HG03066 (cell line): Measurements from ENCODE around the gene FCN1.

ENCODE experiments used
- ATAC-seq: cut with Tn5 transposase; IDR thresholded peaks from one replicate; pipeline ENCODE4 v1.9.1; 2021; ENCODE audit warnings: low read depth; ENCODE audit not compliant: unreplicated experiment

The FCN1 gene

DNA sequence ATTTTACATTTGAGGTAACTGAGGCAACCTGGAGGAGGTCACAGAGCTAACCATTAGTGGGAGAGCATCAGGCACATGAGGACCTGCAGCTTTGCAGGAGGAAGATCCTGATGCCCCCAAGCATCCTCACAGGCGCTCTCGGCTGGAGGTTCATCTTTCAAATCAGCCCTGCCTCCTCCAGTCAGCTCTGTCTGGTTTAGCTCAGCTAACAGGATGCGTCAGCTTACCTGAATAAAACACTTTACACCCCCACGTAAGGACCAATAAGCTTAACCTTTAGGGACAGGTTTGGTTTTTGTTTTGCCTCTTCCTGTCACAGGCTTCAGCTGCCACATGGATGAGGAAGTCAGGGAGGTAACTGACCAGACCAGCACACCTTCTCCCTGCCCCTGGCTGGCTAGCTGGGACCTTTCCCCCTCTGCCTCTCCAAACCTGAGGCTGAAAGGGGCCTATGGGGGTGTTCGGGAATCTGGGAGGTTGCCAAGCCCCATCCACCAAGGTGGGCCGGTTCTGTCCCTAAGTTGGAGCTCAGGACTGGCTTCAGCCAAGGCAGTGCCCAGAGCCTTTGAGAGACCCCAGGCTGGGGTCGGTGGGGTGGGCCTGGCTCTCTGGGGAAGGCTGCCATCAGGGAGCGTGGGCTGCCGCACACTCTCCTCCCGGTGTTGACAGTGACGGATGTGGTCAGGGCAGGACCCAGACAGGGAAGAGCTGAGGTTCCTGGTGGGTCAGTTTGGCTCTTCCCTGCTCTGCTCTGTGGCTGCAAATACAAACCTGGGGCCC, 20.0 kb upstream of the FCN1 start:
- ATAC-seq: no peak

DNA sequence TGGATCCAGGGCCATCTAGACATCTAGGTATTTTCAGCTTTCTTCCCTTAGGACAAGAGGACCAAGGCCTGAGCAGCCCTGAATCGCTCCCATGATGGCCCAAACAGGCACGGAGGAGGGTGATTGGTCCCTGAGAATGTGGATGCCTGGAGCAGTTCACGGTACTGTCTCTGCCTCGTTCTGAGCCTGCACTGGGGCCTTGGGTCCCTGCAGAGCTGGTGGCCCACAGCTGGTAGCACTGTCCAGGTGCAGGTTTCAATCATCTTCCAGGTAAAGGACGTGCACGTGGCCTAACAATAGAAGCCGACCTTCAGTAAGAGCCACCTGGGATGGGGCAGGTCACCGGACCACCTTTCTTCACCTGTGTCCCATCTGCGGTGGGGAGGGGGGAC, 19.4 kb upstream of the FCN1 start:
- ATAC-seq: no peak

DNA sequence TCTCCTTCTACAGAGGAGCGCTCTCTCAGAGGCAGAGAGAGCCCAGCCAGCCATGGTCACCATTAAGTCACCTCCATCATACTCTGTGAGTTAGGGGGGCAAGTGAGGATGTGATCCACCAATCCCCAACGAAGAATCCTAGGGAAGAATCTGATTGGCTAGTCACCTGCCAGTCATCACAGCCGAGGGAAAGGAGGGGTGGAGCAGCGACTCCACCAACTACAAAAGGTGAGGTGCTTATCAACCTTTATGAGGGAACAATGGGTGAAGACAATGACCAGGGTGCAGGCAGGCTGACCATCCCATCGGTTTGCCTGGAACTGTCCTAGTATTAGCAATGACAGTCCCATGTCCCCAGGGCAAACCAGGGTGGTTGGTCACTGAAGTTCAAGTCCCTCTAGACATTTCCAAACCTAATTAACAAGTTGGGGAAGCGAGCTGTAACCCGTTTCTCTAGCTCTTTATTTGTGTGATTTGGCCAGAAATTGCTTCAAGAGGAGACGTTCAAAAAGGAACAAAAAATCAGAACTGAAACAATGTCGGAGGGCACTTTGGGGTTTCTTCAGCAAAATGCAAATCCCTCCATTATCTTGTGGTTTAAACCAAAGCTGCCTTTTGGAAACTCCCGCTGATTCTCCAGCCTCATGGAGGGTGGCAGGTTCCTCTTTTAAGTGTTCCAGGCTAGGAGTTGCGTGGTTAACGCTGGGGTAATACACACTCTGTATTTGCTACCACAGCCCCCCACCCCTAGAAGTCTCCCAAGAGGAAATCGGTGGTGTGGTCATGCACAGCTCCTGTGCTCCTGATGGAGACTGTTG, 18.8 kb upstream of the FCN1 start:
- no peak for ATAC-seq

DNA sequence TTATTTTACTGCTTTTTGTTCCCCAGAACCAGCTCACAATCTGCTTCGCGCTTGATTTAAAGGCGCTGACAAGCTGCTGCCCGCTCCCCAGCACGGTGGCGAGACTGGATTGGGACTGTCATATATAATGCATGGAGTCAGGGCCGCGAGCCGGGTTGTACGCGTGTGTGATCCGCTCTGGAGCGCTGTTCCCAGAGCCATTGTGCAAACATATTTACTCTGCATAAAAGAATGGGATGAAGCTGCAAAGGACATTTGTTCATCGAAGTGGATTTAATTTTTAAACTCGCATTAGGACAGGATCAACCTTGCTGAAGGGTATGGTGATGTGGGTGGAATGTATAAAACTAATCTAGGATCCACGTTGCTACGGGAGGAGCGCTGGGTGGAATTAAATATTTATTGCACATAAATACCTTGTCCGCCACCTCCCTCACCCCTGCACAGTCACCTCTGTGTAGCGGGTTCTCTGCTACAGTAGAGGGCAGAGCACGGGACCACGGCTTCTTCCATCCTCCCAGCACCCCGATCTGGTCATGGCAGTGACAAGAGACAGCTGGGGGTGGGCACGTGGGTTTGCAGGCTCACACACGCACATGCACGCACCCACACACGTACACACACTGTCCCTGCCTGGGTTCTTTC, 18.1 kb upstream of the FCN1 start:
- no peak for ATAC-seq

DNA sequence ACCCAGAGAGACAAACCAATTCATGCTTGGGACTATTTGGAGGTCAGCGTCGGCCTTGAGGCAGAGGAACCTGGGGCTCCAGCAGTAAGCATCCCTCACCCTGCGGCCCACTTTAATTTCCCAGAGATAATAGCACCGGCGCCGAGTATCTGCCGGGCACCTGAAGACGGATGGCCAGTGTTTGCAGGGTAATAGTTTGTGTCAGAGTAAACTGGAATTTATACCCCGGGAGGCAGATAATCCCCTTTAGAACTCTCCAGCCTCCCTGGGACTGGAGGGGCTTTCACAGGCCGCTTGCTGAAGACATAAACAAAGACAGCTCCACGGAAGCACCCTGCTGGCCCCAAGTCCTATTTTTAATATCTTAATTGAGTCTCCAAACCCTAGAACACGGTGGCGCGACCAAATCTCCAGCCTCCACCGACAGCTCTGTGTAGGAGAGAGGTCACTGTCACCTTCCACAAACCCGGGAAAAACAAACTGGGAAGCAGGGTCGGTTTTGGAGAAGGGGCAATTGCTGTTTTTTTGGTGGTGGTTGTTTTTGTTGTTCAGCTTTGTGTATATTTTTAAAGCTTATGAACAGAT, 17.4 kb upstream of the FCN1 start:
- ATAC-seq: no peak

DNA sequence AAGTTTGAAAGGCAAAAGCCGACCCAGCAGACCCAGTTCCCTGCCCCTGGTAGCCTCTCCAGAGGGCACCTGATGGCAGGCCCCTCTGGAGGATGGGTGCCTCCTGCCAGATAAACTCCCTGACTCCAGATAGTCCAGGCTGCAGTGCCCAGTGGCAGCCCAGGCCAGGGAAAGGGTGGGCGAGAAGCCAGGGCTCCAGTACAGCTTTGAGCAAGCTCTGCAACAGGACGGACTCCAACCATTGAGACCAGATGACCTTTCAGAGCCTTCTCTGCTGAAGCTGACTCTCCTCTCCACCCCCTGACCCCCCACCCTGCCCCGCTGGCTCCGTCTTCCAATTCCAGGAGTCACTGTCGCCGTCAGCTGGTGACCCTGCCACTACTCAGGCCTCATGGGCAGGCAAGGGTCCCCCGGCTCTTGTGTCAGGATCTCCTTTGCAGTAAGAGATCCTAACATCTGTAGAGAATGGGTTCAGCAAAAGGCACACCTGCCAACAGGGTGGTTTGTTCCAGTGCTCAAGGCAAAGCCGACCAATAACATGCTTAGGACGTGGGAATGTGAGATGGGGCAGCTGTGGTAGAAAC, 15.5 kb upstream of the FCN1 start:
- ATAC-seq: no peak

DNA sequence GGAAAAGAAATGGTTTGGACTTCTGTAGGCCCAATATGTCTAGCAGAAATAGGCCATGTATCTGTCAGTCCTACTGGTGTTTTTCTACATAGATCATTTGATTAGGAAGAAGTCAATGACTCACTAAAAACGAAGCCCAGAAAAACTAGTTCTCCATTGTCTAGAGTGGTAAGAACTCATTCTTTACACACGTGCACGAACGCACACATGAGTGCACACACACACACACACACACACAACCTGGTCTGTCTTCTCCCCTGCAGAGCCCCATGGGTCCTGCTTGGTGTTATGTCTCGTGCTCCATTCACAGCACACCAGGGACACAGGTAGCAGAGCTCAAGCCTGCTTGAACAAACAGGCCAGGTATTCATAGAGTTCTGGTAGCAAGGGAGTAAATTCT, 14.9 kb upstream of the FCN1 start:
- ATAC-seq: no peak

DNA sequence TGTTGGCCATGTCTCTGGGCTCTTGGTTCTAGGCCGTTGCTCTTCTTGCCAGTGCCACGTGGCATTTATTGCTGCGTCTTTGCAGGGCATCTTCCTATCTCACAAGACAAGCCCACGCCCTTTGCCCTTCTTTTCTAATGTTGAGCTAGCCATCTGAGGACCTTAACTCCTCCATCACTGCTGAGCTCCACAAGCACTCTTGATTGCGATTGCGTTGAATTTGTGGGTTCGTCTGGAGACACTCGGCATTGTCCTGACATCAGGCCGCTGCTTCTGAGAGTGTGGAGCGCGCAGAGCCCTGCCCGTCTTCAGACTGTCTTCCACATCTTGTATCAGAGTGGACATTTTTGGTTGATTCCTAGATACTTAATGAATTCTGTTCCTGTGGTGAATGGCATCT, 14.5 kb upstream of the FCN1 start:
- ATAC-seq: no peak

DNA sequence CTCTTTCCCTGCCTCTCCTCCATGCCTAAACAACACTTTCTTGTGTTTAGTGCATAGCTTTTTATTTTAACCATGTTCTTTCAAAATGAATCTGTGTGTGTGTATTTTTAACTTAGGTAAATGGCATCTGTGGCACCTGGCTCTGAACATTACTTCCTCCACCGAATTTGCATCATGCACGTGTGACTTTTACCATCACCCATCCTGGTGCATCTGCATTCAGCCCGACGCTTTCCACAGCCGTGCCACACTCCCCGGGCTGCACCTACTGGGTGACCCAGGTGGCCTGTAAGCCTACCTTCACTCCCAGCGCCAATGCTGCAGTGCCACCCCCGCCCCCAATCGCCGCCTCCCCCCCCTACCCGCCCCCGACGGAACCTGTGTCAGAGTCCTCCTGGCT, 12.7 kb upstream of the FCN1 start:
- ATAC-seq: peak; percentile 51

DNA sequence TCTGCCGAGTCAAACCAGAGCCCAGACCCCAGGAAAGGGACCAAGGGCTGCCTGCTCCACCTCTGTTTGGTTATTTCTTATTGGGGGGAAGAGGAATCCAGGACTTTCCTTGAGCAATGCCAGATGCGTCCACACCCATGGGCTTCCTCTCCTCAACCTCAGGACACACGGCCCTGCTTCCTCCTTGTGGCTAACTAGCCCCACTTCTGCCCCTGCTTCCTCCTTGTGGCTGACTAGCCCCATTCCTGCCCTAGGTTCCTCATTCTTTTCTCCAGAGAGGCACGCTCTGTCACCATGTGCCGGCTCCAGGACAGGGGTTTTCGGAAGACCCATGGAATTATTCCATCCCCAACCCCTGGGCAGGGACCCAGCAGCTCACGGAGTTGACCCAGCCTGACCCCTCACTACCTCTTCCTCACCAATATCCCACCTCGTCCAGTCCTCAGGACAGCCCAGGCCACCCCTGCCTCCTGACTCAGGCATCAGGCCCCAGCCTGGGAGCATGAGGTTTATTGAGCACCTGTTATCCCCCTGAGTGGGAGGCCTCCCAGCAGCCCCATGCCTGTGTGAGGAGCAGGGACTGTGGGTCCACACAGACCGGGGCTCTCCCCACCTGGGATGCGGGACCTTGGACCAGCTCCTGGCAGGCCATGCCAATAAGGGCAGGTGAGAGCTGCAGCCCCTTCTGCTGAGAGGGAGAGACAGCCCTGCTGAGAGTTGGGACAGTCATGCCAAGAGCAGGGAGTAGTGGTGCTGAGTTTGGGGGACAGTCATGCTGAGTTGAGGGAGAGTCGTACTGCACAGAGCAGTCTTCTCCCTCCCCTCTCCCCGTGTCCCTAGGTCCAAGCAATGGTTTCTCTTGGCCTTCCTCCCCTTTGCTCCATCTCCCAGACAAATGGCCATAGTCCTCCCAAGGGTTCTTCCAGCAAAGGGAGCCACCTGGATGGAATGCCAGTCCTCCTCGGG, 11.8 kb upstream of the FCN1 start:
- no peak for ATAC-seq

DNA sequence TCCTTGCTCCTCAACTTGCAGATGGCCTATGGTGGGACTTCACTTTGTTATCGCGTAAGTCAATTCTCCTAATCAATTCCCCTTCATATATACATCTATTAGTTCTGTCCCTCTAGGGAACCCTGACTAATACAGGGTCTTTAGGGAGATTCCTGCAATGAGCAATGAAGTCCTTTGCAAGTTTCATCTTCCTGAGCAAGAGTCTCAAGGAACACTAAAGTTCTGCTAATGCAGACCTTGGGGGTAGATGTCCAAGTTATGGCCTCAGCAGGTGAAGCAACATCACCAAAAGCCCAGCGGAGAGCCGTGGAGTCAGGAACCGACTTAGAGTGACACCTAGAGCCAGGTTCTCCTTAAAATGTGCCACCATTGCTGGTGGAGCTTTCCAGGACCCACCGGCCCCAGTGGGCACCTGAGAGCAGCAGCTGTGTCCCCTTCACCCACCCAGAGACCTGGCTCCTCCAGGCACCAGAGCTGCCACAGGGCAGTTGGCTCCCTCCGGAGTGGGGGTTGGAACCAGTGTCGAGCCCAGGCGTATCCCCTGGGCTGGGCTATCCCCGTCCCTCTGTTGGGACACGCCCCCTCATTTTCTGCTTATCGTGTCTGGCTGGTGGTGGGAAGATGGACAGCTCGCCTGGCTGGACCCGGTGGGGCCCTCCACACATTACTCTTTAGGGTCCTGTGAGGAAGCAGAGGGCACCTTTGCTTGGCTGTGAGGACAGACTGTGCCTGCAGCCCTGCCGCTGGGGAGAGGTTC, 10.9 kb upstream of the FCN1 start:
- no peak for ATAC-seq

DNA sequence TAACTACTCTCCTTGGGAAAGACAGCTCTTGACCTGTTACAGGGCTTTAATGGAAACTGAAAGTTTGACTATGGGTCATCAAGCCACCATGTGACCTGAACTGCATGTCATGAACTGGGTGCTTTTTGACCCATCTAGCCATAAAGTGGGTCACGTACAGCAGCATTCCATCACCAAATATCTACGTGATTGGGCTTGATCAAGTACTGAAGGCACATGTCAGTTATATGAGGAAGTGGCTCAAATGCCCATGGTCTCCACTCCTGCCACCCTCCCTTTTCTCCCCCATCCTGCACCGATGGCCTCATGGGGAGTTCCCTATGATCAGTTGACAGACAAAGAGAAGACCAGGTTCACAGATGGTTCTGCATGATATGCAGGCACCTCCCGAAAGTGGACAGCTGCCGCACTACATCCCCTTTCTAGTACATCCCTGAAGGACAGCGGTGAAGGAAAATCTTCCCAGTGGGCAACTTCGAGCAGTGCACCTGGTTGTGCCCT, 7.3 kb upstream of the FCN1 start:
- ATAC-seq: no peak

DNA sequence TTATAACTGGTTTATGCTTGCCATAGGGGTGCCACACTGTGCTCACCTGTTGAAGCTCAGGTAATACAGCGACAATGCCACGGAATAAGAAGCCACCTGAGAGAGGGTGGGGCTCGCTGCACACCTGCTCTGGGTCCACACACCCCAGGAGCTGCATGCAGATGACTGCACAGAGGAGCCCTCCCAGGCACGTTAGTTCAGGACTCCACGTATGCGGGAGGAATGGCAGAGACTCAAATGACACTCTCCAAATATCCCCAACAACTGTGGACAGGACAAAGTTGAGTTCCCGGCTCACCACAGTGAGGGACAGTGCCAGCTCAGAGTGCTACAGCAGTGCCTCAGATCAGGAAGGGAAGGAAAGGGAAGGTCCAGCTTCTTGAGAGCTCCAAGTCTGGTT, 5.8 kb upstream of the FCN1 start:
- no peak for ATAC-seq

DNA sequence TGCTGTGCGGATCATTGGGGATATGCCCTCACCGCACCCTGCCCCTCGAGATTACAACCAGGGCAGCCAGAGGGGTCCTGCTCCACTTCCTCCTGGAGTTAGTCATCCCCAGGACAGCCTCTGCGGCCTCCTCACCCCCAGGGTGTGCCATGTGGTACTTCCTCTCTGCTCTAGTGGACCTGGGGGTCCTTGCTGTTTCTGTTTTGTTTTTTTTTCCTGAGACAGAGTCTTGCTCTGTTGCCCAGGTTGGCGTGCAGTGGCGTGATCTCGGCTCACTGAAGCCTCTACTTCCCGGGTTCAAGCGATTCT, 5.2 kb upstream of the FCN1 start:
- ATAC-seq: no peak

DNA sequence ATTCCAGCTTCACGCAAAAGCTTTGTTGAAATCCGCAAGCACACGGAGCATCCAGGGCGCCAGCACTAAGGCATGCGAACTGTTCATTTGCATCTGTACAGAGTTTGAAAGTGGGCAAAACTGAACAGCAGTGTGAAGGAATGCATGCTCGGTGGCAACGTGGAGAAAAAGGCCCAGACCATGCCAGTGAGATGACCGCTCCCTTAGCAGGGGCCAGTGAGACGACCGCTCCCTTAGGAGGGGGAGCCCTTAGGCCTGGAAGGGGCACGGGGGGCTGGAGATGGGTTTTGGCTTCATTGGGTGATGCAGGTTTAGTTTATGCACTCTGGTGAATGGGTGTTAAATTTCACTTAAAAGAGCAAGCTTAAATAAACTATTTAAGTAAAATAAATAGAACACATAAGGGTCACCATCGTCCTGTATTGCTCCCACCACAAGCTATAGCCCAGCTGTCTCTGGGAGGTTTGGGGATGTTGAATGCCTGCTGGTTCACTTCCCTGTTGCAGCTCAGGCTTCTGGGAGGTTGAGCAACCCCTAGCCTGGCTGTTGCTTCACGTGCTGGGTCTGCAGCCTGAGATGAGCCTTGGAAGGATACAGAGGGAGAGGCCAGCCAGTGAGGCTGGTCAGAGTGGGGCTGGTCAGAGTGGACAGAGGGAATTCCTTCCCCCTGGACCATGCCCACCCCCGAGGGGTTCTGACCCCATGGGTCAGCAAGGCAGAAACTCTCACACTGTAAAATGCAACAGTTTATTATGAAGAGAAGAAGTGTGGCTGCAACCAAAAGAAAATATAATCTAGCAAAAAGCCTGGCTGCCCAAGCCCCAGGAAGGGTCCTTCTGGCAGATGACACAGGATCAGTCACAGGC, 4.6 kb upstream of the FCN1 start:
- no peak for ATAC-seq

DNA sequence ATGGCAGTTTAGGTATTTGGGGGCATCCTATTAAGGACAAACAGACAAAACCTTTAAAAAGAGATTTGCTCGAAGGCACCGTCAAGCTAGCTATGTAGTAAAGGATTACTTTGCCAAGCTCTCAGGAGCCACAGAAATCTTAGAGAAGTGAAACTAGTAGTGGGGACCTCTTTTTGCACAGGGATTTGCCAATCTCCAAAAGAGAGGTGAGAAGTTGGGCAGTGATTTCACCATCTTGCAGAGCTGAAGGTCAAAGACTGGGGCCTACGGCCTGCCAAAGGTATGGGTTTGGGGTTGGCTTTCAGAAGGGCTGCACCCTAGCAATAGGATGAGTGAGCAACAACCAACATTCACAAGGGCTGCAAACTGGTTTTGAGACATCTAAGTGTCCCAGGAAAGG, 1.6 kb upstream of the FCN1 start:
- ATAC-seq: no peak

DNA sequence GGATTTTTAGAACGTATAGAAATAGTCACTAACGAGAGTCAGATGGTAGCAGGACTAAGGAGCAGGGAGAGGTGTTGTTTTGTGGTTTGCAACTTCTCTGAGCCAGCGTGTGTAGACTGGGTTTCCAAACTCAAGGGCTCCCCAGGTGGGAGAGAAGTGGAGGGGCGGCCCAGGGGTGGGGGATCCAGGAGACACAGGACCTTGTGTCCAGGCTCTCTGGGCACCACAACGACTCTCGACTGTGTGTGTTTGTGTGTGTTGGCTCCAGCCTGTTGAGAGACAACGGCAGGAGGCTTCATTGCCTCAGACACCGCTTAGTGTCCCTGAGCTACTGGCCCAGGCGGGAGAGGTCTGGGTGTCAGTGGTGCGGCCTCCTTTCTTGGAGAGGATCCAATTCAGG, 934 bp upstream of the FCN1 start:
- no peak for ATAC-seq

DNA sequence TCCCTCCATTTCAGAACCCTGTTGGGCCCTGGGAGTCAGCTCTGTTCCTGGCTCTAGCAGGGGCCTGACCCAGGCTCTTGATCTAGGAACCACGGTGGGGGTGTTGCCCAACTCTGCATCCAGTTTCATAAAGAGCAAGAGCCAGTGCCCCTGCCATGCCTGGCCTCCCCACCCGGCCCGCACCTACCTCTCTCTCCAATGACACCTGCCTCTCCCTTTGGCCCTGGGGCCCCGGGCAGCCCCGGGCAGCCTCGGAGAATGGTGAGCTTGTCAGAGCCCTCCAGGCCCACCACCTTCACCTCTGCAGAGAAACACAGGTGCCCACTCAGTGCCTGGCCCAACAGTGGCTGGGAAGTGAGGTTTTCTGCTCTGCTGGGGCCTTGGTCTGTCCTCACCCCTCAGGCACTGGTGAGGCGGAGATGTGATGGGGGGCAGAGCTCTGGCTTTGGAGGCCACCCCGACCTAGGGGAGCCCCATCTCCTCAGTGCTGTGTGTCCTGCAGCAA, 1.5 kb downstream of the FCN1 start:
- no peak for ATAC-seq
